Testis (tissue), 3 donors: ENCODE measurements around the gene VAMP4. TPM values are rescaled to one million over a fixed set of nuclear protein-coding genes. Genes with fewer than 3 reads are reported as not detected.

Experiments
- DNase-seq: peaks from one replicate; pipeline ENCODE4 v3.0.0-alpha.2; 2019
- H3K27ac ChIP-seq, 2 donors: fragments of 200-600 bp; sonication (generic); one replicate each; pipeline ENCODE4 v1.5.1; 2019
- H3K27me3 ChIP-seq: fragments of 200-600 bp; sonication (generic); one replicate; pipeline ENCODE4 v1.5.1; 2019
- H3K36me3 ChIP-seq: fragments of 200-600 bp; sonication (generic); one replicate; pipeline ENCODE4 v1.5.1; 2017; ENCODE audit warnings: low read depth; ENCODE audit errors: missing control alignments
- H3K4me1 ChIP-seq: fragments of 200-600 bp; sonication (generic); one replicate; pipeline ENCODE4 v1.5.1; 2019
- H3K4me3 ChIP-seq, 2 donors: fragments of 200-600 bp; sonication (generic); one replicate each; pipeline ENCODE4 v1.5.1; 2017 to 2019
- H3K9me3 ChIP-seq: fragments of 200-600 bp; sonication (generic); one replicate; pipeline ENCODE4 v1.5.1; 2017
- POLR2A ChIP-seq: fragments of 450-650 bp; IDR thresholded peaks from one replicate; pipeline ENCODE4 v1.6.1; 2017; ENCODE audit warnings: antibody characterized with exemption, mild to moderate bottlenecking, moderate library complexity
- WGBS, 2 donors: methylation state at CpG; one replicate each; pipeline ENCODE4 v1.1.5; 2018; 5-methylcytosine and 5-hydroxymethylcytosine counted together
- intact Hi-C: fragments of 100-400 bp; cut with DNase I; formaldehyde crosslinking; loops from one replicate; pipeline ENCODE4 v1.15.1; 2023; ENCODE audit warnings: low total_unique reads
- polyA plus RNA-seq: library from polyadenylated mRNA; stranded (reverse); fragments of 350-450 nt; fragmentation: Illumina TruSeq; extraction: RNeasy Lipid Tissue Mini Kit (QIAGEN cat#74804); gene quantifications from one replicate; pipeline ENCODE4 v1.2.3, GENCODE V29; 2014; ENCODE audit warnings: low read depth, low replicate concordance; ENCODE audit not compliant: insufficient read depth
- total RNA-seq, 2 donors: library from RNA; depleted of rRNA; stranded (reverse); fragments of >200 nt; gene quantifications; one replicate each; pipeline ENCODE4 v1.2.3, GENCODE V29; 2016
- TF ChIP-seq, protein P1 (sequence below), 3 experiments: fragments of 450-650 bp in 2 of 3; fragments of 200-600 bp in 1 of 3; sonication (generic) in 1 of 3; IDR thresholded peaks; one replicate each; pipeline ENCODE4 v1.5.1; 2016 to 2019; ENCODE audit warnings: antibody characterized with exemption in 3 of 3, mild to moderate bottlenecking in 2 of 3, moderate library complexity in 1 of 3

VAMP4 gene
- total and polyA plus RNA-seq, 3 donors from 2014 or later = 22.6 to 28.6 (median 23.7) TPM

DNA sequence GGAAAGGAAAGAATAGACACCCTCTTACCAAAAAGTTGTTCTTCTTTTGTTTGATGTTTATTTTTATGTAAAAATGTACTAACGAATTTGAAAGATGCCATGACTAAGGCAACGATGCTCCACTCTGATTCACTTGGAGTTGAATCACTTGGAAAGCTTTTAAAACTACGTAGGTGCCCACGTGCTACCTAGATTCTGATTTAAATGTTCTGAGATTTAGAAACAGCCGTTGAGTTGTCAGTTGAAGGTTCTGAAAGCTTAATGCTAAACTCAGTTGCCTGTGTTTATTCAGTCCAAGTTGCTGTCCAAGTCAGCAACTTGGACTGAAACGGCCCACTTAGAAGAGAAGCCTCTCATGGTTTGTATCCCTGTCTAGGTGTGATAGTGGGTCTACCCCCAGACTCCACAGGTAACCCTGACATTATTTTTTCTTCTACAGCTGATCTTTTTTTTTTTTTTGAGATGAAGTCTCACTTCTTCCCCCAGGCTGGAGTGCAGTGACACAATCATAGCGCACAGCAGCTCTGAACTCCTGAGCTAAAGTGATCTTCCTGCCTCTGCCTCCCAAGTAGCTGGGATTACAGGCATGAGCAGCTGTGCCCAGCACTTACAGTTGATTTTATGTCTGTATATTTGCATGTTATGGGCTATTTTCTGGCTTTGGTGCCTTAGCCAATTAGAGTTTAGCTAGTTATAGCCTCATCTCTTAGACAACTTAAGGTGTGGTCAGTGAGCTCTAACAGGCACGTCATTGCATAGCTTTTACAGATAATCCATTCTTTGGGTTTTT is 1.4 kb upstream of the VAMP4 start:
- Histone ChIP-seq H3K27ac (peak overlapping the region; percentile 99 to 100), H3K27me3 (no peaks in the 10 kb centered on the region), H3K36me3 (no peaks in the 10 kb centered on the region), H3K4me3 (peak overlapping the region; percentile 83 to 99), H3K4me1 (peaks cover 27% of the 10 kb centered on the region), H3K9me3 (no peaks in the 10 kb centered on the region)
- intact Hi-C loops = no loop called here
- 11 to 16% methylated on average over 8 of the region's 8 CpGs for WGBS, 2 donors
- DNase-seq = peak; percentile 29
- TF ChIP-seq POLR2A = no peak
- TF ChIP-seq, protein P1, sequence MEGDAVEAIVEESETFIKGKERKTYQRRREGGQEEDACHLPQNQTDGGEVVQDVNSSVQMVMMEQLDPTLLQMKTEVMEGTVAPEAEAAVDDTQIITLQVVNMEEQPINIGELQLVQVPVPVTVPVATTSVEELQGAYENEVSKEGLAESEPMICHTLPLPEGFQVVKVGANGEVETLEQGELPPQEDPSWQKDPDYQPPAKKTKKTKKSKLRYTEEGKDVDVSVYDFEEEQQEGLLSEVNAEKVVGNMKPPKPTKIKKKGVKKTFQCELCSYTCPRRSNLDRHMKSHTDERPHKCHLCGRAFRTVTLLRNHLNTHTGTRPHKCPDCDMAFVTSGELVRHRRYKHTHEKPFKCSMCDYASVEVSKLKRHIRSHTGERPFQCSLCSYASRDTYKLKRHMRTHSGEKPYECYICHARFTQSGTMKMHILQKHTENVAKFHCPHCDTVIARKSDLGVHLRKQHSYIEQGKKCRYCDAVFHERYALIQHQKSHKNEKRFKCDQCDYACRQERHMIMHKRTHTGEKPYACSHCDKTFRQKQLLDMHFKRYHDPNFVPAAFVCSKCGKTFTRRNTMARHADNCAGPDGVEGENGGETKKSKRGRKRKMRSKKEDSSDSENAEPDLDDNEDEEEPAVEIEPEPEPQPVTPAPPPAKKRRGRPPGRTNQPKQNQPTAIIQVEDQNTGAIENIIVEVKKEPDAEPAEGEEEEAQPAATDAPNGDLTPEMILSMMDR (IDR thresholded peaks at IDR 0.05) = no peak

DNA sequence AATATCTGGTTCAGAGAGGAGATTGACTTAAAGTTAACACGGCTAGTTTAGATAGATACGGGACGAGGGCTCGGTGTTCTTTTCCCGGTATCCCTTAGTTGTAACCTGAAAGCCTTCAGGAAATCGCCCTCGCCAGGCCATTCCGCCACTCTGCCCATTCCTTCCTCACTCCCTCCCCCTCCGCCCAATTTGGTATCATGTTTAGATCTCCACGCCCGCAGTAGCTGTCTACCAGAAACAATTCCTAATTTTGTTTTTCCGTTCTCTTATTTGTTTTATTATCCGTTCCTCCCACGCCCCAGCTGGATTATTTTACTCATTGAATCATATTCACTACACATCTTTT is 685 bp upstream of the VAMP4 start:
- no peaks in the 10 kb centered on the region for H3K9me3 ChIP-seq
- H3K27me3 ChIP-seq = no peaks in the 10 kb centered on the region
- 0% methylated on average over 14 of the region's 14 CpGs for WGBS, 2 donors
- peak overlapping the region; percentile 99 to 100 for H3K27ac ChIP-seq
- H3K4me1 ChIP-seq = peaks cover 27% of the 10 kb centered on the region
- peak overlapping the region; percentile 83 to 99 for H3K4me3 ChIP-seq
- TF ChIP-seq, protein P1 (IDR thresholded peaks at IDR 0.05) = peak in 1 of 3 experiments; percentile 8
- no peak for TF ChIP-seq POLR2A
- DNase-seq = peak; percentile 78
- intact Hi-C loops = no loop called here
- H3K36me3 ChIP-seq = no peaks in the 10 kb centered on the region

DNA sequence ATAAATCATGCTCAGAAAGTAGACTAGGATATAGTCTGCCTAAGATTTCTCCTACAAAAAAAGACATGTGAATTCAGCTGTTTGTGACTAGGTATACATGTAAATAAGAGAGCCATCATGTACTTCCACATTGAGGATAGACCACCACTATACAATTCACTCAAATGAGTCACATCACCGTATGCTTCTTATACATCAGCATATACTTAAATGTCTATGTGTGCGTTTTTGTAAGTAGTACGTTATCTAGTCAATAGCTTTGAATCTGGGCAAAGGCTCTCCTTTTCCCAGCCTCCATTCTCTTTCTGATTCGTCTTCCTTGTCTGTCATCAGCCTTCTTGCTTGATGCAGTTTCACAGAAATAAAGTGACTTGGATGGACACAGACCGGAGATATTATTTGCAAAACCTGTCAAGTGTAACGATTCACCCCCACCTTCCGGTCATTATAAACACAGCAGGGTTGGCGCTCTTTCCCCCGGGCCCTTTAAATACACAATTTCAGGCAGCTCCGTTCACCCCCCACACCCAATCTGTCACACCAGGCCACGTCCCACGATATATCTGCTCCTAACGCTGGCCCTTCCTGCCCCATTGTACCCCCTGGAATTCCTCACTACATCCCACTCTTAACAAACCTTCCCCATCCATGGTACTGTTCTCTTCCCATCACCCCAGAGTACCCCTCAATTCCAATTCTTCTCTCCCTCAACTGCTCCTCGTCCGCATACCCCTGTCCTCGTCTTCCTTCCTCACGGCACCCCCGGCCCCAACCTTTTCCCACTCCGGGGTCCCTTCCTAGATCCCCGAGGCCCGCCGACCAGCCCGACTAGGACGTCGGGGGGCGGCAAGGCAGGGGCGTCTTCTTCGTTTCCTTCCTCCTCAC is 636 bp downstream of the VAMP4 start:
- H3K4me1 ChIP-seq = peaks cover 27% of the 10 kb centered on the region
- H3K27me3 ChIP-seq = no peaks in the 10 kb centered on the region
- intact Hi-C loops = no loop called here
- H3K27ac ChIP-seq = peak overlapping the region; percentile 99 to 100
- 1% methylated on average over 28 of the region's 28 CpGs for WGBS, 2 donors
- TF ChIP-seq, protein P1 (IDR thresholded peaks at IDR 0.05) = peak in 1 of 3 experiments; percentile 24
- TF ChIP-seq POLR2A = no peak
- no peaks in the 10 kb centered on the region for H3K36me3 ChIP-seq
- DNase-seq = peak; percentile 74
- H3K9me3 ChIP-seq = no peaks in the 10 kb centered on the region
- H3K4me3 ChIP-seq = peak overlapping the region; percentile 83 to 99

DNA sequence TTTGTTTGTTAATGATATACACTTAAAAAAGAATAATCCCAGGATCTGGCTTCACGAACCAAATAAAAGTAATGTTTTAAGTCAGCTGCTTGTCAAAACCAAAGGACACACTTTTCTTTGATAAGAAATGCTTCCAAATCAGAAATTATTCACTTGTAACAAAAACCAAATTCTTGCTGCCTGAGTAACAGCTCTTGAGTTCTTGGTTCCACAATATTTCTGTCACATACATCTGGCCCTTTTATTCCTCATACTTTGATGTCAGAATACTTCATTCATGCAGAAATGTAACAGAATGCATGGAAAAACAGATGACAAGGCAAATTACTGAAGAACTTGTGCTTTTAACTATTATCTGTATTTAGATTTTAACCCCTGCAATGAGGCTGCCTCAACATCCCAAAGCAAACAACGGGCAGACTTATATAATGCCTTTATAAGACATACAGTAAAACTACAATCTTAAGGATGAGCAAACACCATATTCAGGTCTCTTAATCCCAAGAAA is 1.5 kb downstream of the VAMP4 start:
- Histone ChIP-seq H3K27ac (peak overlapping the region in 1 of 2 donors; percentile 99), H3K4me1 (peaks cover 27% of the 10 kb centered on the region), H3K27me3 (no peaks in the 10 kb centered on the region), H3K9me3 (no peaks in the 10 kb centered on the region), H3K4me3 (no peak overlapping the region), H3K36me3 (no peaks in the 10 kb centered on the region)
- no peak for DNase-seq
- WGBS, 2 donors = 50 to 57% methylated on average over 2 of the region's 2 CpGs
- TF ChIP-seq POLR2A = no peak
- TF ChIP-seq, protein P1 (IDR thresholded peaks at IDR 0.05) = no peak
- intact Hi-C loops = no loop called here
